ENCODE results near the gene STK4.

DNA sequence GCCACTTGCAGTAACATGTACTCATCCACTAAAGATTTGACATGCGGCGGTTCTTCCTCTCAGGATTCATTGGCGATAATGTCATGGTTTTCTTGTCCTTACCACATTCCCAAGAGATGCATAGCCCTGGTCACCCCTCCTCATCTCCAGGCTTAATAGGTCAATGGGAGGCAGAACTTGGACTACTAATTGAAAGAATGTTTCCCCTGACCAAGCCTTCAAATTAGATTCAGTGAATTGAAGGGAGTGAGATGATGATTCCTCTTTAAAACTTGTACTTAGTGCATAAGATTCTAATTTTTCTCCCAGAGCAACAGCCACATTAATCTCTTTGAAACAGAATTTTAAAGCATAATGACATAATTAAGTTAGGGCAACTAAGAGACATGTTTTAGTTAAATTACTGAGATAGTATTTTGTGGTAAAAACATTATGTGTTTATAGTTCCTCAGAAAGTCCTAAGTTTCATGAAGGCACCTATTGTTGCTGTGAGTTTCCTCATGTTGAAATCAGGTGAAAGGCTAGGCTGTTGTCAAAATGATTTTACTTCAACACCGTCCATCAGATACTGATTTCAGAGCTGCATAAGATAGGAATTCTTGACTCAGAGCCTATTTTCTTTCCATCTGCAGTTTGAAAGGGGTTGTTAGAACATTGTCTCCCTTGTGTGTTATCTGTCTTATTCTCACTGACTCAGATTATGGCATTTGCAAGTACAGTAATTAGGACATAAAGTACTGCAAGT lies 48.5 kb downstream of the STK4 start:
- TF ChIP-seq, protein P1, sequence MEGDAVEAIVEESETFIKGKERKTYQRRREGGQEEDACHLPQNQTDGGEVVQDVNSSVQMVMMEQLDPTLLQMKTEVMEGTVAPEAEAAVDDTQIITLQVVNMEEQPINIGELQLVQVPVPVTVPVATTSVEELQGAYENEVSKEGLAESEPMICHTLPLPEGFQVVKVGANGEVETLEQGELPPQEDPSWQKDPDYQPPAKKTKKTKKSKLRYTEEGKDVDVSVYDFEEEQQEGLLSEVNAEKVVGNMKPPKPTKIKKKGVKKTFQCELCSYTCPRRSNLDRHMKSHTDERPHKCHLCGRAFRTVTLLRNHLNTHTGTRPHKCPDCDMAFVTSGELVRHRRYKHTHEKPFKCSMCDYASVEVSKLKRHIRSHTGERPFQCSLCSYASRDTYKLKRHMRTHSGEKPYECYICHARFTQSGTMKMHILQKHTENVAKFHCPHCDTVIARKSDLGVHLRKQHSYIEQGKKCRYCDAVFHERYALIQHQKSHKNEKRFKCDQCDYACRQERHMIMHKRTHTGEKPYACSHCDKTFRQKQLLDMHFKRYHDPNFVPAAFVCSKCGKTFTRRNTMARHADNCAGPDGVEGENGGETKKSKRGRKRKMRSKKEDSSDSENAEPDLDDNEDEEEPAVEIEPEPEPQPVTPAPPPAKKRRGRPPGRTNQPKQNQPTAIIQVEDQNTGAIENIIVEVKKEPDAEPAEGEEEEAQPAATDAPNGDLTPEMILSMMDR (IDR thresholded peaks at IDR 0.05; ENCODE audit: insufficient read depth, low read length) = no peak
- TF ChIP-seq POLR2AphosphoS5 (IDR thresholded peaks at IDR 0.05; ENCODE audit: low read depth) = no peak

Data from HL-60 (cell line).